Effector memory CD8-positive, alpha-beta T cell (primary cell): ENCODE data around the gene PCSK9.

Experiments
- ATAC-seq: fragments of 150-1000 bp; cut with Tn5 transposase; replicated peaks from 2 replicates; pipeline ENCODE4 v1.10.0; 2021; ENCODE audit warnings: mild to moderate bottlenecking, moderate library complexity
- DNase-seq, 3 experiments: peaks; one replicate each; pipeline ENCODE4 v3.0.0; 2021
- H3K27ac Mint-ChIP-seq, 2 donors: one replicate each; pipeline ENCODE4 v1.8.0; 2022; ENCODE audit warnings: mild to moderate bottlenecking in 2 of 2, mixed read lengths in 2 of 2, moderate library complexity in 2 of 2
- H3K27me3 Mint-ChIP-seq, 2 donors: one replicate each; pipeline ENCODE4 v1.8.0; 2022; ENCODE audit warnings: mixed read lengths in 2 of 2
- H3K36me3 Mint-ChIP-seq: one replicate; pipeline ENCODE4 v1.8.0; 2022; ENCODE audit warnings: mild to moderate bottlenecking, moderate library complexity, mixed read lengths; ENCODE audit not compliant: insufficient read depth
- H3K4me1 Mint-ChIP-seq, 2 donors: one replicate each; pipeline ENCODE4 v1.8.0; 2022; ENCODE audit warnings: low read depth in 2 of 2, mixed read lengths in 2 of 2
- H3K4me3 Mint-ChIP-seq, 2 donors: one replicate each; pipeline ENCODE4 v1.8.0; 2022; ENCODE audit warnings: mild to moderate bottlenecking in 2 of 2, mixed read lengths in 2 of 2, moderate library complexity in 2 of 2
- H3K9me3 Mint-ChIP-seq, 2 donors: one replicate each; pipeline ENCODE4 v1.8.0; 2022; ENCODE audit warnings: mixed read lengths in 2 of 2

Gene PCSK9

DNA sequence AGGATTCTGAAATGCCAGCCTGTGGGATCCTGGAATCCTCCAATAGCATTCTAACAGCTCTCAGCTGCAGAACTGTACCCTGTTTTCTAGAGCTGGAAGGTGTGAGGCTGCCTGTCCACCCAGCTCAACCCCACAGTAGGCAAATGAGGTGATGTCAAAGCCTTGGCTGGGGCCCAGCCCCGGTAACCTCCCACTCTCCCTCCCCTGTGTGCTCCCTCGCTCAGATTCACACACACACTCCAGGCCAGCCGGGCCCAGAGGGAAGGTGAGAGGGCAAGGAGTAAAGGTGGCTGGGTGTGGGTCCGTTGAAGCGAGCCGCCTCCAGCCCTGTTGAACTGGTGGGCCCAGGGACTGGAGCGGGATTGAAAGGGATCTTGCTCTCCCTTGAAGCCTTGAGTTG is 40.7 kb upstream of the PCSK9 start, which contains the start of gene BSND:
Gene BSND (plus strand): TSS at position 257 of the 400 bp plus-strand sequence. CDS start 254 bp downstream, outside the sequence.
- no peak for ATAC-seq
- H3K36me3 Mint-ChIP-seq = peaks cover 5% of the 10 kb centered on the region
- no peak for DNase-seq
- peaks cover 9 to 35% of the 10 kb centered on the region in 2 donors for H3K27me3 Mint-ChIP-seq
- H3K4me1 Mint-ChIP-seq = peaks cover 23 to 24% of the 10 kb centered on the region in 2 donors
- no peaks in the 10 kb centered on the region for H3K9me3 Mint-ChIP-seq
- H3K27ac Mint-ChIP-seq = no peak within 1 kb of the TSS
- H3K4me3 Mint-ChIP-seq = no peak within 1 kb of the TSS

DNA sequence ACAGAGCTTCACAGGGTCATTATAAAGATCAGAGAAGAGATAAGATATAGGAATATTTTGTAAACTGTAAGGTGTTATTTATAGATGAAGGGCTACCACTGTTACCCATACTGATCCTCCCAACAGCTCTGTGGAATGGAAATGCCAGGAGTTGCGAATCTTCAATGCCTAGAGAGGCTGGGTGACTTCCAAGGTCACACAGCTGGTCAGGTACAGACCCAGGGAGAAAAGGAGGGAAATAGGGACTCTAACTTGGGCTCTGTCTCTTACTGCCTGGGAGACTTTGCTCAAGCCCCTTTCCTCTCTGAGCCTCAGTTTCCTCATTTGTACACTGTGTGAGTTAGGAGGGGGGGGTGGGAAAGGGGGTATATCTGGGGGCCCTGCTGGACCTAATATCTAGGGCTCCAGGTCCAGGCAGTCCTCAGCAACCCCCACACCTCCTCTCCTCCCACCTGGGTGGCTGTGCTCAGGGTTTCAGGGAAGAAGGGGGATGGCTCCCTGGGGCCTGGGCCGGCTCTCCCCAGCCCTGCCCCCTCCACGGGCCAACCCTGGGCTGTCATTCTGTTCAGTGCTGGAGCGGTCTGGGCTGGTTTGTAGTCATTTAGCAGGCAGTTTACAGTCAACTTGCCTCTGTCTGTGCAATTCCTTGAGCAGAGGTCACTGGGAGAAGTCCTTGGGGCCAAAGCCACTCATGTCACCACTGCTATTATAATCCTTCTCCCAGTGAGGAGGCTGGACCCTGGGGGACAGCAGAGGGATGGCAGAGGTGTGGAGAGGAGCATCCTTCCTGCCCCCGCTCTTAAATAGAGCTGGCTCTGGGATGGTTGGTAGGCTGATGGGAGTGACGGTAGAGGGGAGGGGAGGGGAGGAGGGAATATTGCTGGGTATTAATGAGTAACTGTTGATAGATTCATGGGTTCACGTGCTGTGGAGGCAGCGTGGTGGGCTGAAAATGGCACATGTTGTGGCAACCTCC is 39.0 kb upstream of the PCSK9 start:
- no peak overlapping the region for H3K27ac Mint-ChIP-seq
- H3K36me3 Mint-ChIP-seq = peaks cover 5% of the 10 kb centered on the region
- H3K9me3 Mint-ChIP-seq = no peaks in the 10 kb centered on the region
- ATAC-seq = no peak
- DNase-seq = no peak
- H3K4me1 Mint-ChIP-seq = peaks cover 13 to 17% of the 10 kb centered on the region in 2 donors
- H3K4me3 Mint-ChIP-seq = no peak overlapping the region
- H3K27me3 Mint-ChIP-seq = peaks cover 9 to 25% of the 10 kb centered on the region in 2 donors

DNA sequence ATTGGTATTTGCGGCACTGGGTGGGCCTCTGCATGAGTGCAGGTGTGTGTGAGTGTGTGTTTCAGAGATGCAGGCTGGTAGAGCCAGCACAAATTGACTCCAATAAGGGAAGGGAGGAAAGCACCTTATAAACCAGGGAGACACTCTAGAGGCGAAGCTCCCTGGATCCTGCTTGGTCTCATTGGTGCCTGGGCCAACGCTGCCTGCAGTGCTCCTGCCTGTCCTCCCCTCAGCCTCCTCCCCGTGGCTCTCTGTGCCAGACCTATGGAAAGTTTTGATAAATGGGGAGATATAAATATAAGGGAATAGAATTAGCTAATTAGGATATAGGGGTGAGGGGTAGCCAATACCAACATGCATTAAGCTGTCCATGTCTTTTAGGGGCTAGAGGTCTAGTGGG is 38.0 kb upstream of the PCSK9 start:
- H3K27me3 Mint-ChIP-seq = peaks cover 9 to 15% of the 10 kb centered on the region in 2 donors
- DNase-seq (no peak), ATAC-seq (no peak)
- H3K27ac Mint-ChIP-seq = no peak overlapping the region
- peaks cover 4 to 8% of the 10 kb centered on the region in 2 donors for H3K4me1 Mint-ChIP-seq
- H3K36me3 Mint-ChIP-seq = peaks cover under 1% of the 10 kb centered on the region
- H3K4me3 Mint-ChIP-seq = no peak overlapping the region
- H3K9me3 Mint-ChIP-seq = no peaks in the 10 kb centered on the region

DNA sequence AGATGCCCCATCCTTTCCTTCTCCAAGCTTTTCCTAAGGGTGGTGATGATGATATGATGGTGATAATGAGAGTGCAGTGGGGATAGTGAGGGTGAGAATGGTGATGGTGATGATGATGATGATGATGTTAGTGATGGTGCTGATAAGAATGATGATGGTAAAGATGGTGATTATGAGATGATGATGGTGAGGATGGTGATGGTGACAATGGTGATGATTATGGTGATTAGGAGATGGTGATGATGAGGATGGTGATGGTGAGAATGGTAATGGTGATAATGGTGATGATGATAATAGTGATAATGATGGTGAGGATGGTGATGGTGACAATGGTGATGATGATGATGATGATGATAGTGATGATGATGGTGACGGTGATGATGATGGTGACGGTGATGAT is 36.7 kb upstream of the PCSK9 start:
- no peak for ATAC-seq
- Mint-ChIP-seq H3K4me1 (no peaks in the 10 kb centered on the region), H3K27me3 (peaks cover 2 to 3% of the 10 kb centered on the region in 2 donors), H3K36me3 (no peaks in the 10 kb centered on the region), H3K9me3 (no peaks in the 10 kb centered on the region), H3K4me3 (no peak overlapping the region), H3K27ac (no peak overlapping the region)
- DNase-seq = no peak

DNA sequence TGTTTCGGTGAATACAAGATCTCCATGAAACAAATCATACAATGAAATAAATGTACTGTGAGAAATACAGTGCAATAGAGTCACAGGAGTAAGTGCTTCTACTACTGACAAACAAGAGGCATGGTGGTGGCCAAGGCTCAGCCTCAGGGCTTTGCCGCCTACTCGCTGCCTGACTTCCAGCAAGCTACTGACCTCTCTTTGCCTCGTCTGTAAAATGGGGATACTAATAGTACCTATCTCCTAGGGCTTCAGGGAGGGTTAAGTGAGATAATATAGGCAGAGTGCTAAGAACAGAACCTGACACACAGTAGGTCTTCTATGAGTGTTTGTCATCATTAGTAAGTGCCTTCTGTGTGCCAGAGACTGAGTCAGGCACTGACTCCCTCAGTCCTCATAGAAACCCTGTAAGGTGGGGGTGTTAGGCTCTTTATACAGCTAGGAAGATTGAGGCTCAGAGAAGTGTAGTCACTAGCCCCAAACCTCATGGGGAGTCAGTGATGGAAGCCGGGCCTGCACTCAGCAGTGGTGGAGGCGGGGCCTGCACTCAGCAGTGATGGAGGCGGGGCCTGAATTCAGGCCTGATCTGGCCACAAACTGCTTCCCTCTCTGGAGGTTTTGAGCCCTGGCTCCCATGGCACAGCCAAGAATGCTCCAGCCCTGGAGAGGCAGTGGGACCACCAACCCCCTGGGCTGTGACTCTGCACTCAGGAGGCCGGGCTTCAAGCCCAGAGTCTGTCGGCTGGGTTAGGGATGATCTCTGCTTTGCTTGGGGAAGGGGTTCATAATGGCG is 33.8 kb upstream of the PCSK9 start:
- Mint-ChIP-seq H3K4me3 (no peak overlapping the region), H3K9me3 (no peaks in the 10 kb centered on the region), H3K4me1 (peaks cover 0 to under 1% of the 10 kb centered on the region in 2 donors), H3K27me3 (peaks cover 0 to 14% of the 10 kb centered on the region in 2 donors), H3K27ac (no peak overlapping the region), H3K36me3 (no peaks in the 10 kb centered on the region)
- no peak for ATAC-seq
- no peak for DNase-seq

DNA sequence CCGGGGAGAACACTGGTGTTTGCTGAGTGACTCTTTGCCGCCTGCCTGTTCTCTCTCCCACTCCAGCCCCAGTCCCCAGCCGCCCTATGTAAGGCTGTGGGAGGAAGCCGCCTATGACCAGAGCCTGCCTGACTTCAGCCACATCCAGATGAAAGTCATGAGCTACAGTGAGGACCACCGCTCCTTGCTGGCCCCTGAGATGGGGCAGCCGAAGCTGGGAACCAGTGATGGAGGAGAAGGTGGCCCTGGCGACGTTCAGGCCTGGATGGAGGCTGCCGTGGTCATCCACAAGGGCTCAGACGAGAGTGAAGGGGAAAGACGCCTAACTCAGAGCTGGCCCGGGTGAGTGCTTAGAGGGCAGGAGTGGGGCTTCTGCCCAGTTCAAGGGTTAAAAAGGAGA is 32.4 kb upstream of the PCSK9 start:
- no peaks in the 10 kb centered on the region for H3K36me3 Mint-ChIP-seq
- no peak overlapping the region for H3K4me3 Mint-ChIP-seq
- H3K27me3 Mint-ChIP-seq = peaks cover 0 to 14% of the 10 kb centered on the region in 2 donors
- peaks cover 0 to 2% of the 10 kb centered on the region in 2 donors for H3K4me1 Mint-ChIP-seq
- ATAC-seq (no peak), DNase-seq (no peak)
- no peak overlapping the region for H3K27ac Mint-ChIP-seq
- H3K9me3 Mint-ChIP-seq = no peaks in the 10 kb centered on the region

DNA sequence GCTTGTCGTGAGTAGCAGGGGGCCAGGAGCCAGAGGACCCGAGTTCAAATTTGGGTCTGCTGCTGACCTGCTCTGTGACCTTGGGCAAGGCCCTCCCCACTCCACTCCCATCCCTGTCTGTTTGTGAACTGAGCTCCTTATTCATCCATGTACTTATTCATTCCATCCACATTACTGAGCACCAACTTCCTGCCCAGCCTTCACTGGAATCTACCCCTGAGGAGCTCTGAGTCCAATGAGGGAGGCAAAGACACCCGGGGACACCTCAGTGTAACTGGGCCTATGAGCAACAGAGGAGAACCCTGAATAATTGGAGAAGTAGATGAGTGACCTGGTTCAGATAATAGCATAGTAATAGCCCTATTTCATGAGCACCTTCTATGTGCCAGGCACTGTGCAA is 31.7 kb upstream of the PCSK9 start:
- Mint-ChIP-seq H3K36me3 (no peaks in the 10 kb centered on the region), H3K4me1 (peaks cover 0 to 2% of the 10 kb centered on the region in 2 donors), H3K27me3 (peaks cover 0 to 21% of the 10 kb centered on the region in 2 donors), H3K9me3 (no peaks in the 10 kb centered on the region), H3K27ac (no peak overlapping the region), H3K4me3 (no peak overlapping the region)
- DNase-seq (no peak), ATAC-seq (no peak)

DNA sequence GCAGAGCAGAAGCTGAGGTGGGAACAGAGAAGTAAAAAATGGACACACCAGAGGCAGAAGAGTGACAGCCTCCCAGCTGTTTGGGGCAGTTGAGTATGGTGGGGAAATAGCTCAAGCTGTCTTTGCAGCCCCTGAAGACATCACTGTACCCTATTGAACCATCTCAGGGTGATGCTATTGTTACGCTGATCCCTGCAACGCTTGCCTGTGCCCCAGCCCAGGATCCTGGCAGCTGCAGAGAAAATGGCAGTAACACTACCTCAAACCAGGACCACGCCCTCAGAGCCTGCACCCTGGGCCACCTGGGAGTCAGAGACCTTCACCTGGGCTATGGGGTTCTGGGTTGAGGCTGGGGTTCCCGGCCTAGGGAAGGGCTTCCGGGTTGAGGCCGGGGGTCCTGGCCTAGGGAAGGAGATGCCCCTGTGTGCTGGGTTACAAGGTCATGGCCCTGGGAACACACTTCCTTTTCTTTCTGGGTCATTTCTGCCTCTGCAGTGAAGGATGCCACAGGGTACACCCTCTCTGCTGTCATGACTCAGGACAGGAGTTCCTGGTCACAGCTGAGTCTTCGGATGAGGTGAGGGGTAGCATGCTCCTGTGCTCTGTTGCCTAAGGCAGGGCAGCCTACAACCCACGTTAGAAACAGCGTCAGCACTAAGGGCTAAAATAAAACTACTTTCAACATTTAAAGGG is 29.0 kb upstream of the PCSK9 start:
- H3K9me3 Mint-ChIP-seq = no peaks in the 10 kb centered on the region
- peak overlapping the region in 1 of 2 donors; percentile 30 for H3K27ac Mint-ChIP-seq
- peaks cover 0 to 2% of the 10 kb centered on the region in 2 donors for H3K4me1 Mint-ChIP-seq
- no peak for DNase-seq
- no peak overlapping the region for H3K4me3 Mint-ChIP-seq
- peaks cover 16 to 46% of the 10 kb centered on the region in 2 donors for H3K27me3 Mint-ChIP-seq
- H3K36me3 Mint-ChIP-seq = no peaks in the 10 kb centered on the region
- peak; percentile 68 for ATAC-seq

DNA sequence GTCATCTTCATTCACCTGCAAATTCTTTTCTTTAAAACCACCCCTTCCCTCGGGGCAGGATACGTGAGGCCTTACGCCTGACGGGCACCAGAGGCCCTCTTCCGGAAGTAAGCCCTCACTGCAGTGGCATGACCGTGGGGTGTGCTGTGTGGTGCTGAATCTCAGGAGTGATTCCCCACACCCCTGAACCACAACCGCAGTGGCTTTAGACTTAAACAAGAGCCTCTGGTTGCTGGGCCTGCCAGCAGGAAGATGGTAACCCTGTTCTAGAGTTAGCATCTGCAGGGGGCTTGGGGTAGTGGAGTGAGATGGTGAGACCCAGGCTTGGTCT is 28.5 kb upstream of the PCSK9 start:
- H3K27me3 Mint-ChIP-seq = peaks cover 22 to 51% of the 10 kb centered on the region in 2 donors
- peak; percentile 92 for ATAC-seq
- no peaks in the 10 kb centered on the region for H3K9me3 Mint-ChIP-seq
- H3K4me3 Mint-ChIP-seq = no peak overlapping the region
- H3K27ac Mint-ChIP-seq = peak overlapping the region in 1 of 2 donors; percentile 30
- H3K36me3 Mint-ChIP-seq = no peaks in the 10 kb centered on the region
- peaks cover 0 to 2% of the 10 kb centered on the region in 2 donors for H3K4me1 Mint-ChIP-seq
- DNase-seq = peak in 2 of 3 experiments; percentile 14 to 18

DNA sequence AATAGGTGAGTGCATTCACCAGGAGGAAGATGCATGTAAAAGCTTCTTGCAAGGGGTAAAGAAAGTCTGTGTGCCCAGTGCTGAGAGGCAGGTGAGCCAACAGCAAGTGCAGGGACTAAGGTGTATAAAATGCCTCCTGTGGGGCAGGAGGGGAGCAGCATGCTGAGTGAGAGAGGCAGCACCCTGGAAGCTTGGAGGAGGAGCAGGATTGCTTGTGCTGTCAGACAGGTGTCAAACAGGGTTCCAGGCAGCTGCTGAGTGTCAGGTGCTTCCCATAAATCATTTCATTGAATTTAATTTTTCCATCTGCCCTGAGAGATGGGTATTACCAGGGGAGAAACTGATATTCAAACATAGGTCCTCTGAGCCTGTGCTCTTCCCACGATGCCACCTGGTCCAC is 26.7 kb upstream of the PCSK9 start:
- Mint-ChIP-seq H3K4me3 (no peak overlapping the region), H3K27ac (no peak overlapping the region), H3K4me1 (peaks cover 0 to 2% of the 10 kb centered on the region in 2 donors), H3K27me3 (peaks cover 31 to 58% of the 10 kb centered on the region in 2 donors), H3K9me3 (no peaks in the 10 kb centered on the region), H3K36me3 (no peaks in the 10 kb centered on the region)
- no peak for DNase-seq
- ATAC-seq = no peak

DNA sequence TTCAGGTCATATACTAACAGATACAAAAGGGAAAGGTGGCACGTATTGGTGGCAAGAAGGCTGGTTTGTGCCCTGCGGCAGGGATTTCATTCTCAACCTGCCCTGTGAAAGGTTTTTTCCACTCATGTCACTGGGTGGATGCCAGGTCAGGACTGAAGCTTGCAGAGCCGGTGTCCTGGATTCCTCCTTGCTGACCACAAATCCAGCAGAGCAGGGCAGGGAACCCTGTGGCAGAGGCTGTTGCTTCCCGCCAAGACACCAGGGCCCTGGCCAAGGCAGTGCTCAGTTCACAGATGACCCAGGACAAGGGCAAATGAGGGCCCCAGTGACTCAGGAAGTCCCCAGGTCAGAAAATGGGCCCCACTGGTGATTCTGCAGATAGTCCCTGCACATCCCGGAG is 24.2 kb upstream of the PCSK9 start:
- no peaks in the 10 kb centered on the region for H3K36me3 Mint-ChIP-seq
- H3K27me3 Mint-ChIP-seq = peaks cover 43 to 67% of the 10 kb centered on the region in 2 donors
- peaks cover 0 to 2% of the 10 kb centered on the region in 2 donors for H3K4me1 Mint-ChIP-seq
- H3K4me3 Mint-ChIP-seq = no peak overlapping the region
- H3K9me3 Mint-ChIP-seq = no peaks in the 10 kb centered on the region
- H3K27ac Mint-ChIP-seq = no peak overlapping the region
- DNase-seq (no peak), ATAC-seq (no peak)

DNA sequence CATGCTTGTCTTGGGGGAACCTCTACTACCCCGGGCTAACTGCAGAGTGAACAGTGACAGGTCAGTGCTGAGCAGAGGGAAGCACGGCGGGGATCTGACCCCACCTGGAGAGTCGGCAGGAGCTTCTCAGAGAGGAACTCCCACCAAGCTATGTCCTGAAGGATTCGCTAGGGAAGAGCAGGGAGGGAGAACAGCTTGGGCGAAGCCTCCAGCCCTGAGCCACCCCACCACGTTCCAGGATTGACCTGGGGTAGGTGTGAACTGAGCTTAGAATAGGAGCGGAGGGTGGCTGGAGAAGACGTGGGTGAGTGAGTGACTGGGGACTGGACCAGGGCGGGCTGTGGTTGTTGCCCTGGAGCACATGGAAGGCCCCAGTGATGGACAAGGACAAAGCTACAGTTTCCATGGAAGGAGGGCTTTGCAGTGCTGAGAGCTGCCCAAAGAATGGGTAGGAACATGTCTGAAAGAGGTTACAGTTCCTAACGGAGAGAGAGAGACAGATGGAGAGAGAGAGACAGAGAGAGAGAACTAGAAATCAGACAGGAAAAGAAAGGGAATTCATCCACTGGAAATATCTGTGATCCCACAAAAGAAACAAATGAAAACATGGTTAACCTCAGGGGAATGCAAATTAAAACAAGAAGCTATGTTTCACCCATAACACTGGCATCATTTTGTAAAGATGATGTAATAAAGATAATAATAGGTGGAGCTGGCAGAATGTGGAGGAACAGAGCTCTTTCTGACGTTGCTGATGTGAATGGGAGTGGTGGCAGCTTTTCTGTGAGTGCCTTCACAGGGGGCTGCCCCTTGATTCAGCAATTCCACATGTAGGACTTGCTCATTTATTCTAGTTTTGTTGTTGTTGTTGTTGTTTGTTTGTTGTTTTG is 23.4 kb upstream of the PCSK9 start:
- peaks cover 0 to 1% of the 10 kb centered on the region in 2 donors for H3K4me1 Mint-ChIP-seq
- no peaks in the 10 kb centered on the region for H3K9me3 Mint-ChIP-seq
- H3K27ac Mint-ChIP-seq = no peak overlapping the region
- ATAC-seq (no peak), DNase-seq (no peak)
- no peaks in the 10 kb centered on the region for H3K36me3 Mint-ChIP-seq
- peaks cover 43 to 75% of the 10 kb centered on the region in 2 donors for H3K27me3 Mint-ChIP-seq
- H3K4me3 Mint-ChIP-seq = no peak overlapping the region
